Trophoblast cell (in vitro differentiated cells and primary cell): ENCODE data around the gene SPACDR.
A peak's percentile ranks its signal among the peaks of the same experiment; 100 is the strongest.

Source experiments
- DNase-seq, 2 donors: peaks; one replicate each; pipeline ENCODE4 v3.0.0-alpha.2; 2016
- H2AFZ ChIP-seq: 2 replicates; pipeline ENCODE4 v1.6.1; 2013; ENCODE audit warnings: low read length, moderate library complexity, mild to moderate bottlenecking; ENCODE audit not compliant: insufficient read depth, poor library complexity
- H2AK5ac ChIP-seq: 2 replicates; pipeline ENCODE4 v1.6.1; 2013; ENCODE audit warnings: mild to moderate bottlenecking, low read length
- H2BK120ac ChIP-seq: 2 replicates; pipeline ENCODE4 v1.6.1; 2013; ENCODE audit warnings: low read length, mild to moderate bottlenecking, moderate library complexity; ENCODE audit not compliant: insufficient read depth, poor library complexity
- H2BK12ac ChIP-seq: 2 replicates; pipeline ENCODE4 v1.6.1; 2013; ENCODE audit warnings: mild to moderate bottlenecking, low read length, moderate library complexity
- H2BK5ac ChIP-seq: 2 replicates; pipeline ENCODE4 v1.6.1; 2013; ENCODE audit warnings: low read length, low read depth, moderate library complexity, mild to moderate bottlenecking; ENCODE audit not compliant: poor library complexity
- H3K14ac ChIP-seq: 2 replicates; pipeline ENCODE4 v1.6.1; 2013; ENCODE audit warnings: mild to moderate bottlenecking, low read length
- H3K18ac ChIP-seq: 2 replicates; pipeline ENCODE4 v1.6.1; 2013; ENCODE audit warnings: mild to moderate bottlenecking, low read length
- H3K23ac ChIP-seq: 2 replicates; pipeline ENCODE4 v1.6.1; 2013; ENCODE audit warnings: low read length
- H3K27ac ChIP-seq: 2 replicates; pipeline ENCODE4 v1.5.1; 2013; ENCODE audit warnings: low read depth, mild to moderate bottlenecking, inconsistent platforms, low read length, moderate library complexity
- H3K27me3 ChIP-seq: 2 replicates; pipeline ENCODE4 v1.6.1; 2013; ENCODE audit warnings: inconsistent platforms, mild to moderate bottlenecking, low read length, moderate library complexity; ENCODE audit not compliant: insufficient read depth
- H3K36me3 ChIP-seq, 2 experiments: 1 replicate in 1 of 2; 2 replicates in 1 of 2; pipeline ENCODE4 v1.6.1; 2013; ENCODE audit warnings: low read length in 2 of 2, mild to moderate bottlenecking in 2 of 2, moderate library complexity in 1 of 2; ENCODE audit not compliant: insufficient read depth in 2 of 2, control insufficient read depth in 1 of 2
- H3K4ac ChIP-seq: 2 replicates; pipeline ENCODE4 v1.6.1; 2013; ENCODE audit warnings: low read depth, mild to moderate bottlenecking, low read length, moderate library complexity
- H3K4me1 ChIP-seq, 2 experiments: 1 replicate in 1 of 2; 2 replicates in 1 of 2; pipeline ENCODE4 v1.6.1; 2013; ENCODE audit warnings: low read length in 2 of 2, mild to moderate bottlenecking in 2 of 2, moderate library complexity in 1 of 2; ENCODE audit not compliant: insufficient read depth in 2 of 2, control insufficient read depth in 1 of 2
- H3K4me2 ChIP-seq: 2 replicates; pipeline ENCODE4 v1.6.1; 2013; ENCODE audit warnings: inconsistent platforms, mild to moderate bottlenecking, low read length, moderate library complexity
- H3K4me3 ChIP-seq: 2 replicates; pipeline ENCODE4 v1.5.1; 2013; ENCODE audit warnings: mild to moderate bottlenecking, low read depth, low read length, inconsistent platforms
- H3K79me1 ChIP-seq: one replicate; pipeline ENCODE4 v1.6.1; 2013; ENCODE audit warnings: low read length
- H3K79me2 ChIP-seq: 2 replicates; pipeline ENCODE4 v1.6.1; 2013; ENCODE audit warnings: low read length, mild to moderate bottlenecking; ENCODE audit not compliant: control insufficient read depth, insufficient read depth, poor library complexity
- H3K9ac ChIP-seq: 2 replicates; pipeline ENCODE4 v1.6.1; 2013; ENCODE audit warnings: mild to moderate bottlenecking, low read length
- H3K9me3 ChIP-seq: 2 replicates; pipeline ENCODE4 v1.6.1; 2013; ENCODE audit warnings: low read depth, mild to moderate bottlenecking, control low read depth, inconsistent platforms, low read length; ENCODE audit not compliant: insufficient read depth
- H4K12ac ChIP-seq: 2 replicates; pipeline ENCODE4 v1.6.1; 2013; ENCODE audit warnings: low read depth, mild to moderate bottlenecking, low read length, moderate library complexity
- H4K8ac ChIP-seq: 2 replicates; pipeline ENCODE4 v1.6.1; 2013; ENCODE audit warnings: low read depth, mild to moderate bottlenecking, low read length, moderate library complexity
- H4K91ac ChIP-seq: one replicate; pipeline ENCODE4 v1.6.1; 2013; ENCODE audit warnings: low read depth, mild to moderate bottlenecking, low read length, moderate library complexity
- WGBS: extraction: QIAGEN DNeasy Blood & Tissue Kit; methylation state at CpG from one replicate; pipeline ENCODE4 v1.1.7; 2013; ENCODE audit warnings: missing lambda C conversion rate; ENCODE audit not compliant: insufficient read length, insufficient coverage; ENCODE audit errors: extremely low coverage; 5-methylcytosine and 5-hydroxymethylcytosine counted together

The SPACDR gene

DNA sequence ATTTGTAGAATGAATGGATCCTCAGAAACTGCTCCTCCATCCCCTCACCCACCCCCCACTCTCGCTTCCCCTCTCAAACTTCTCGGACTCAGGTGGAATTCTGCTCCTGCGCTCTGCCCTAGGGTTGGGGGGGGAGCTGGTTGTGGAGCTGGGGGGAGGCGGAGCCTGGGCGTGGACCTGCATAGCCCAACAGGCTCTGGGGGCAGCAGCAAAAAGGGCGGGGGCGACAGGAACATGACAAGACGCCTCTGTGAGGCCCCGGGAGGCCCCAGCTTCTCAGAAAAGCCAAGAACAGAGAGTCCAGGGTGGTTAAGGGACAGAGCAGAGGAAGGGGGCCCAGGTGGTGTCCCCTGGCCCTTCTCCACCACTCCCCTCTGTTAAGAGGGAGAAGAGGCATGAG lies 11.5 kb upstream of the SPACDR start:
- Histone ChIP-seq H3K4me1 (peaks cover 13 to 18% of the 10 kb centered on the region in 2 experiments), H2BK120ac (no peak overlapping the region), H3K14ac (no peak overlapping the region), H3K27ac (no peak overlapping the region), H4K8ac (no peak overlapping the region), H2AK5ac (no peak overlapping the region), H2AFZ (no peak overlapping the region), H3K36me3 (peaks cover 24 to 29% of the 10 kb centered on the region in 2 experiments), H3K23ac (no peak overlapping the region), H4K91ac (no peak overlapping the region), H3K4me2 (no peak overlapping the region), H3K27me3 (no peaks in the 10 kb centered on the region), H3K9ac (no peak overlapping the region), H3K4ac (no peak overlapping the region), H4K12ac (no peak overlapping the region), H3K4me3 (no peak overlapping the region), H2BK12ac (no peak overlapping the region), H3K18ac (no peak overlapping the region), H3K79me1 (peaks cover 10% of the 10 kb centered on the region), H3K9me3 (no peaks in the 10 kb centered on the region), H3K79me2 (peaks cover 15% of the 10 kb centered on the region), H2BK5ac (no peak overlapping the region)
- no peak for DNase-seq
- WGBS = no CpG with 5 or more reads among the region's 9 CpGs

DNA sequence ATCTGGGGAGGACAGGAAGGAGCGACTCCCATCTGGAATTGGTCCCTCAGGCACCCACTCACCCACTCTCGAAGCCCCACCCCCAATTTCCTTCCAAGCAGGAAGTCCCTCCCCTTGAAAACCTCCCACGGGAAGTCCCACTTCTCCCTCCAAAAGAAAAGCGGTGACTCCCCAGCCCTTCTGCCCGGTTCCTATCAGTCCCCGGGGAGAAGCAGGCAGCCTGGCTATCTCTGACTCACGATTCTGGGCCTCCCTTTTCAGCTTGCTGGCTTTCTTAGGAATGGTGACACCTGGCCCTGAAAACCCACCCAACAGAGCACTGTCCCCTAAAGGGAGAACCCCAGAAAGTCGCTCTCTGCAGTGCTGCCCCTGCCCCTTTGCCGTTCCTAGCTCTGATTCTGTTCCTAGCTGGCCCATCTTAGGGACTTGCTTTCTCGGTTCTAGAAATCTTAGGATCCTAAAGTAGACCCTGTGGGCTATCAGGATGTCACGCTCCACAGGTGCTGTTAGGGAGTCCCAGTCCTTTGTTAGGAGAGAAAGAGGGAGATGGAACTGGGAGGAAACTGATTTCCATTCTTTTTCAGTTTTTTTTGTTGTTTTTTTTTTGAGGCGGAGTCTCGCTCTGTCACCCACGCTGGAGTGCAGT lies 8.9 kb upstream of the SPACDR start:
- no peak overlapping the region for H3K23ac ChIP-seq
- peak in 1 of 2 donors; percentile 14 for DNase-seq
- H3K4me3 ChIP-seq = no peak overlapping the region
- H2BK120ac ChIP-seq = no peak overlapping the region
- no peak overlapping the region for H4K91ac ChIP-seq
- H3K9ac ChIP-seq = no peak overlapping the region
- H3K27me3 ChIP-seq = no peaks in the 10 kb centered on the region
- H3K18ac ChIP-seq = no peak overlapping the region
- no peak overlapping the region for H3K4ac ChIP-seq
- H4K12ac ChIP-seq = no peak overlapping the region
- no peaks in the 10 kb centered on the region for H3K79me1 ChIP-seq
- no peak overlapping the region for H3K14ac ChIP-seq
- H3K9me3 ChIP-seq = no peaks in the 10 kb centered on the region
- H3K4me1 ChIP-seq = peaks cover 13 to 18% of the 10 kb centered on the region in 2 experiments
- WGBS = no CpG with 5 or more reads among the region's 14 CpGs
- H3K4me2 ChIP-seq = no peak overlapping the region
- no peak overlapping the region for H2AK5ac ChIP-seq
- no peak overlapping the region for H2BK5ac ChIP-seq
- H3K79me2 ChIP-seq = peaks cover 7% of the 10 kb centered on the region
- peaks cover 27 to 36% of the 10 kb centered on the region in 2 experiments for H3K36me3 ChIP-seq
- H2AFZ ChIP-seq = no peak overlapping the region
- H4K8ac ChIP-seq = no peak overlapping the region
- H3K27ac ChIP-seq = no peak overlapping the region
- no peak overlapping the region for H2BK12ac ChIP-seq

DNA sequence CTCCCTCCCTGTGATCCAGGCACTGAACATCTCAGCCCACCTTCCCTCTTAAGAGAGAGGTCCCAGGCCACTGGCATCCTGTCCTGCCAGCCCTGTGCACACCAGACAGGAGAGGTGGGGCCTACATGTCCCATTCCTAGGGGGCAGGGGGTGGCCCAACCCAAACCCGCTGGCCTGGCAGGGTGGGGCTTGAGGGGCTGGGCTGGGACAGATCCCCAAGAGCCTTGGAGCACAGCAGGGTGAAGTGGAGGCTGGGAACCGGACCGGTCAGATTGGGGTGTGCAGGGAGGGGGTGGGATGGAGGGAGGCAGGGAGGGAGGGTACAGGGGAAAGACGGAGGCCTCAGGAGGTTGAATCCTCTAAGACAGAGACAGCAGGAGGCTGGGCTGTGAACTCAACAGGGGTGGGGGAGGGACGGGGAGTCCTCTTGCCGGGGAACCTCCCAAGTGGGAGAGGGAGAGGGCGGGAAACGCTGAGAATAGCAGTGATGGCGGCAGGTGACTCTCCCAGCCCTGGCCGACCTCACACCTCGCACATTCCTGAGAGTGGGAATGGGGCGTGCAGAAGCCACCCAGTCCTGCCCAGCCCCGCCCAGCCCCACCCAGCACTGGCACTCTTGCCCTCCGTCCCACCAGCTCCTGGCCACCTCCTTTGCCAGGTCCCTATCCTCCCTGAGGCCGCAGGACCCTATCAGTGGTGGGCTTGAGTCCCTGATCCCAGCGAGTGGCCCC lies 8.2 kb upstream of the SPACDR start:
- H2BK12ac ChIP-seq = no peak overlapping the region
- no peak overlapping the region for H3K4me3 ChIP-seq
- no peak overlapping the region for H4K12ac ChIP-seq
- H3K4me2 ChIP-seq = no peak overlapping the region
- no peak overlapping the region for H3K4ac ChIP-seq
- H3K79me2 ChIP-seq = peaks cover 2% of the 10 kb centered on the region
- no peak for DNase-seq
- no peak overlapping the region for H2AFZ ChIP-seq
- no peak overlapping the region for H3K9ac ChIP-seq
- H3K23ac ChIP-seq = no peak overlapping the region
- no peak overlapping the region for H2BK120ac ChIP-seq
- H3K4me1 ChIP-seq = peaks cover 9 to 11% of the 10 kb centered on the region in 2 experiments
- no peak overlapping the region for H2BK5ac ChIP-seq
- H4K91ac ChIP-seq = no peak overlapping the region
- WGBS = no CpG with 5 or more reads among the region's 16 CpGs
- peaks cover 30 to 39% of the 10 kb centered on the region in 2 experiments for H3K36me3 ChIP-seq
- no peaks in the 10 kb centered on the region for H3K9me3 ChIP-seq
- no peak overlapping the region for H2AK5ac ChIP-seq
- no peak overlapping the region for H3K14ac ChIP-seq
- H3K27ac ChIP-seq = no peak overlapping the region
- no peak overlapping the region for H4K8ac ChIP-seq
- no peak overlapping the region for H3K18ac ChIP-seq
- H3K79me1 ChIP-seq = no peaks in the 10 kb centered on the region
- no peaks in the 10 kb centered on the region for H3K27me3 ChIP-seq

DNA sequence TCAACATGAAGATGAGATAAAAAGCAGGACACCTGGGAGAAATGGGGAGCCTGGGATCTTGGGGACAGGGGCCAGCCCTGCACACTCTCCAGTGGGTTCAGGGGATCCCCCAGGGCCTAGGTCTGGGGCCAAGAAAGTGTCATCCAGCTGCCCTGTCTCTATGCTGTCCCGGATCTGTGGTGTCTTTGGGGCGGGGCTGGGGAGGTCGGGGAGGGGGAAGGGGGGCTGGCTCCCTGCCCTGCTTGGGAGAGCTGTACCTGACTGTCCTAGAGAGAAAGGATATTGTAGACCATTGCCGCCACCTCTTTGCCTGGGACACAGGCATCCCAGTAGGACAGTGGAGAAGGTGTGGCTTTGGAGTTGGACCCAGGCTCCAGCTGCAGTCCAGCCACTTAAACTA lies 7.0 kb upstream of the SPACDR start:
- no CpG with 5 or more reads among the region's 4 CpGs for WGBS
- Histone ChIP-seq H3K4me2 (no peak overlapping the region), H3K79me1 (no peaks in the 10 kb centered on the region)

More for the DNA sequence above, 7.0 kb upstream of the SPACDR start:
- Histone ChIP-seq H3K36me3 (peaks cover 32 to 42% of the 10 kb centered on the region in 2 experiments), H2AFZ (no peak overlapping the region), H4K12ac (no peak overlapping the region), H4K8ac (no peak overlapping the region), H3K4ac (no peak overlapping the region), H3K9me3 (peaks cover 2% of the 10 kb centered on the region), H3K79me2 (no peaks in the 10 kb centered on the region), H4K91ac (no peak overlapping the region), H3K23ac (no peak overlapping the region), H2BK5ac (no peak overlapping the region), H3K14ac (no peak overlapping the region), H2BK12ac (no peak overlapping the region), H3K27ac (no peak overlapping the region), H3K27me3 (no peaks in the 10 kb centered on the region), H3K4me1 (no peaks in the 10 kb centered on the region), H3K9ac (no peak overlapping the region), H3K4me3 (no peak overlapping the region), H3K18ac (no peak overlapping the region), H2BK120ac (no peak overlapping the region), H2AK5ac (no peak overlapping the region)
- DNase-seq = no peak
